ENCODE data around the gene FOXP1.

Gene FOXP1

DNA sequence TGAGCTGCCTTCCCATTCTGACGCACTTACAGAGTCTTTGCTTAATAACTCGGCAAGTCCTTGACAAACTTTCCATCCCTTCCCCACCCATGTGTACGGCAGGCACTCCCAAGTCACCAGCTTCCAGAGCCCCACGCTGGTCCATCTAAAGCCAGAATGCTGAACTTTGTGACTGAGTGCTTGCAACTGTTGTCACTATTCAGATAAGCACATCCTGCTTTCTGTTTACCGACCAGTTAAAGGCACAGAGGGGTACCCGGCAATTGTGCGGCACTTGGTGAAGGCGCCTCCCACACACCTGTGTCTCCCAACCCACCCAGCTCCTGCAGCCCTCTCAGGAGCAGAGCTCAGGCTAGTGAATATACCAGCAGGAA lies 430.6 kb downstream of the FOXP1 start:
- H3K4me3 ChIP-seq (ENCODE audit: low read depth, low read length): no peak overlapping the region
- no peak for DNase-seq (ENCODE audit: low read depth, low spot score)
- no peak for TF ChIP-seq CTCF (IDR thresholded peaks at IDR 0.05; ENCODE audit: low read depth, low read length)
- in situ Hi-C loops (cut with HindIII; ENCODE audit: low sequenced_read_pairs): no loop called here

GRCh38 chr3:71152039-71152891 lies 431.3 kb downstream of the FOXP1 start:
- no peak for DNase-seq (ENCODE audit: low read depth, low spot score)
- TF ChIP-seq CTCF (IDR thresholded peaks at IDR 0.05; ENCODE audit: low read depth, low read length): no peak
- no peak overlapping the region for H3K4me3 ChIP-seq (ENCODE audit: low read depth, low read length)
- in situ Hi-C loops (cut with HindIII; ENCODE audit: low sequenced_read_pairs): no loop called here

GRCh38 chr3:71149959-71150954 lies 433.3 kb downstream of the FOXP1 start:
- in situ Hi-C loops (cut with HindIII; ENCODE audit: low sequenced_read_pairs): no loop called here
- H3K4me3 ChIP-seq (ENCODE audit: low read depth, low read length): no peak overlapping the region
- TF ChIP-seq CTCF (IDR thresholded peaks at IDR 0.05; ENCODE audit: low read depth, low read length): no peak
- DNase-seq (ENCODE audit: low read depth, low spot score): peak; percentile 31

- TF ChIP-seq CTCF (IDR thresholded peaks at IDR 0.05; ENCODE audit: low read depth, low read length): no peak
- no peak for DNase-seq (ENCODE audit: low read depth, low spot score)
- no peak overlapping the region for H3K4me3 ChIP-seq (ENCODE audit: low read depth, low read length)
- in situ Hi-C loops (cut with HindIII; ENCODE audit: low sequenced_read_pairs): no loop called here
These were observed 435.0 kb downstream of the FOXP1 start for GRCh38 chr3:71148455-71149060.

DNA sequence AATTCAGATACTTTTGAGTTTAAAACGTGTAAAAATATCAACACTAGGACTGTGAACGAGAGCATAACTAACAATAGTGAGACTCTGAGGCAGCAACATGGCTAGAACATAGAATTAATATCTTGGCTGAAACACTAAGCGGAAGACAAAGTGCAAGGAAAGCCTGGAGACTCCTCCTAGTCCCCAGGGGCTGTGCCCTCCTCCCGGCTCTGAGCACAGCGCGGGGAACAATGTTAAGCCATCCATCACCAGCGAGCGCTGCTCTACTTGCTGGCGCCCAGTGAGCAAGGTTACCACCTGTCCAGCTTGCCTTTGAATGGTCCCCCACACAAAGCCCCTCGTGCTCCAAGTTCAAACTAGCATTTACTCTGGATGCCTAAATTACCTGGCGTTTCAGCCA lies 436.9 kb downstream of the FOXP1 start:
- no peak for DNase-seq (ENCODE audit: low read depth, low spot score)
- no peak overlapping the region for H3K4me3 ChIP-seq (ENCODE audit: low read depth, low read length)
- in situ Hi-C loops (cut with HindIII; ENCODE audit: low sequenced_read_pairs): no loop called here
- TF ChIP-seq CTCF (IDR thresholded peaks at IDR 0.05; ENCODE audit: low read depth, low read length): no peak

- DNase-seq (ENCODE audit: low read depth, low spot score): no peak
- no peak overlapping the region for H3K4me3 ChIP-seq (ENCODE audit: low read depth, low read length)
- no peak for TF ChIP-seq CTCF (IDR thresholded peaks at IDR 0.05; ENCODE audit: low read depth, low read length)
- in situ Hi-C loops (cut with HindIII; ENCODE audit: low sequenced_read_pairs): no loop called here
These were observed 437.6 kb downstream of the FOXP1 start for GRCh38 chr3:71145954-71146353.

Measured in astrocyte of the spinal cord (primary cell).